WERI-Rb-1 (cell line): Measurements from ENCODE around the gene MAPK14.

Experiments
- DNase-seq: peaks from one replicate; pipeline ENCODE4 v3.0.0-alpha.2; 2020
- H3K27ac ChIP-seq: fragments of 250-450 bp; sonication (Bioruptor Pico); 2 replicates; pipeline ENCODE4 v1.5.1; 2020; ENCODE audit warnings: mild to moderate bottlenecking, moderate library complexity
- H3K27me3 ChIP-seq: fragments of 250-450 bp; sonication (Bioruptor Pico); 2 replicates; pipeline ENCODE4 v1.5.1; 2021; ENCODE audit warnings: mild to moderate bottlenecking, low read depth, moderate library complexity; ENCODE audit not compliant: insufficient read depth, severe bottlenecking
- H3K36me3 ChIP-seq: fragments of 250-450 bp; sonication (Bioruptor Pico); 2 replicates; pipeline ENCODE4 v1.5.1; 2020; ENCODE audit warnings: mild to moderate bottlenecking, moderate library complexity
- H3K4me3 ChIP-seq: 2 replicates; pipeline ENCODE4 v1.5.1; 2011; ENCODE audit warnings: low read depth, mild to moderate bottlenecking, control low read depth, low read length
- H3K9me3 ChIP-seq: fragments of 250-450 bp; sonication (Bioruptor Pico); 2 replicates; pipeline ENCODE4 v1.5.1; 2021; ENCODE audit warnings: mild to moderate bottlenecking, moderate library complexity; ENCODE audit not compliant: severe bottlenecking
- TF ChIP-seq, protein P1 (sequence below): IDR thresholded peaks from 2 replicates; pipeline ENCODE4 v1.5.1; 2011; ENCODE audit warnings: low read depth, mild to moderate bottlenecking, control low read depth, inconsistent platforms, low read length

Gene MAPK14

DNA sequence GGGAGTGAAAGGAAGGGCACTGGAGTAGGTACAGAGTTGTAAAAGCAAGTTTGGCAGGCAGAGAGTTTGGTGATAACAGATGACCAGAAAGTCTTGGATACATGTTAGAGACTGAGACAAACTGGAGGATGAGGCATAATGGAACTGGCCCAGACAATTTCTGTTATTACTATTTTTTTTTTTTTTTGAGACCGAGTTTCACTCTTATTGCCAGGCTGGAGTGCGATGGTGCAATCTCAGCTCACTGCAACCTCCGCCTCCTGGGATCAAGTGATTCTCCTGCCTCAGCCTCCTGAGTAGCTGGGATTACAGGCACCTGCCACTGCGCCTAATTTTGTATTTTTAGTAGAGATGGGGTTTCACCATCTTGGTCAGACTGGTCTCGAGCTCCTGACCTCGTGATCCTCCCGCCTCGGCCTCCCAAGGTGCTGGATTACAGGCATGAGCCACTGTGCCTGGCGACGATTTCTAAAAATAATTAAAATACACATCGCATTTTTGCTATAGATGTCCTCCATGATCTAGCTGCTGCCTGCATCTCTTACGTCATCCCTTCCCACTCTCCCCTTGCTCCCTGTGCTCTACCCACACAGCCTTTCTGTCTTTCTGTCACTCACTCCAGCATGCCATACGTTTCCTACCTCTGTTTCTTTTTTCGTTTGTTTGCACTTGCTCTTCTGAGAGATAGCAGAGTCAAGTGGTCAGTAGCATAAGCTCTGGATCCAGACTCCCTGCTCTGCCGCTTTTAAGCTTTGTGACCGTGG is 23.5 kb downstream of the MAPK14 start:
- H3K4me3 ChIP-seq = no peak overlapping the region
- H3K9me3 ChIP-seq = no peaks in the 10 kb centered on the region

DNA sequence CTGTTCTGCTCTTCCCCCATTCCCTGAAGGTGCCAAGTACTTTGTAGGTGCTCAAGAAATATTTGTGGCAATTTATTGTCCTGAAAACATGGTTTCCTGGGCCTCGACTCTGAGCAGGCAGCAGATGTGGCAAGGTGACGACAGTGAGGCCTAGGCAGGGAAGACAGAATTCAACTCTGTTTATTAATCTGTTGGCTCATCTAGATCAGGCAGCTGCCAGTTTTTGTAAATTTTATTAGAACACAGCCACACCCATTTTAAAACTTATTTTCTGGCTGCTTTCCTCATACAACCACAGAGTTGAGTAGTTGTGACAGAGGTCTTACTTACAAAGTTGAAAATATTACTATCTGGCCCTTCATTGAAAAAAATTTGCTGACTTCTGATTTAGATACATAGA is 24.5 kb downstream of the MAPK14 start:
- Histone ChIP-seq H3K36me3 (peaks cover 28% of the 10 kb centered on the region), H3K27me3 (no peaks in the 10 kb centered on the region), H3K27ac (no peak overlapping the region), H3K9me3 (no peaks in the 10 kb centered on the region), H3K4me3 (no peak overlapping the region)
- TF ChIP-seq, protein P1, sequence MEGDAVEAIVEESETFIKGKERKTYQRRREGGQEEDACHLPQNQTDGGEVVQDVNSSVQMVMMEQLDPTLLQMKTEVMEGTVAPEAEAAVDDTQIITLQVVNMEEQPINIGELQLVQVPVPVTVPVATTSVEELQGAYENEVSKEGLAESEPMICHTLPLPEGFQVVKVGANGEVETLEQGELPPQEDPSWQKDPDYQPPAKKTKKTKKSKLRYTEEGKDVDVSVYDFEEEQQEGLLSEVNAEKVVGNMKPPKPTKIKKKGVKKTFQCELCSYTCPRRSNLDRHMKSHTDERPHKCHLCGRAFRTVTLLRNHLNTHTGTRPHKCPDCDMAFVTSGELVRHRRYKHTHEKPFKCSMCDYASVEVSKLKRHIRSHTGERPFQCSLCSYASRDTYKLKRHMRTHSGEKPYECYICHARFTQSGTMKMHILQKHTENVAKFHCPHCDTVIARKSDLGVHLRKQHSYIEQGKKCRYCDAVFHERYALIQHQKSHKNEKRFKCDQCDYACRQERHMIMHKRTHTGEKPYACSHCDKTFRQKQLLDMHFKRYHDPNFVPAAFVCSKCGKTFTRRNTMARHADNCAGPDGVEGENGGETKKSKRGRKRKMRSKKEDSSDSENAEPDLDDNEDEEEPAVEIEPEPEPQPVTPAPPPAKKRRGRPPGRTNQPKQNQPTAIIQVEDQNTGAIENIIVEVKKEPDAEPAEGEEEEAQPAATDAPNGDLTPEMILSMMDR = no peak
- DNase-seq = no peak

More for the DNA sequence above, 23.5 kb downstream of the MAPK14 start:
- TF ChIP-seq, protein P1 = no peak
- H3K27ac ChIP-seq = no peak overlapping the region
- H3K27me3 ChIP-seq = no peaks in the 10 kb centered on the region
- H3K36me3 ChIP-seq = peaks cover 24% of the 10 kb centered on the region
- no peak for DNase-seq

DNA sequence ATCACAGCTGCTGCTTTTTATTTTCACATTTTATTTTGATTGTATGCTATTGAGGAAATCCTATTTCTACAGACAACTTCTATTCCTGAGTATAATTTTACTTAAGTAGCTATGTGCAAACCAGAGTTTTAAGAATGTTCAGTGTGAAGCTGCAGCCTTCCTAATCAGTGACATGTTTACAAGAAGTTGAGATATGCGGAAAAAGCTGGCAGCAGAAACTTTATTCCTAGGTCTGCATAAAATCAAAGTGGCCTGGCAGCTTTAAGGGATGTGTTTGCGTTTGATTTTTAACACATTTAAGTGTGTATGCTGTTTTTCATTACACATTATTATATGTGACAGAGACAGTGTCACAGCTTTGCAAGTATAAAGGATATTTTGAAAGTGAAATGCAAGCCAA is 26.3 kb downstream of the MAPK14 start:
- H3K9me3 ChIP-seq = no peaks in the 10 kb centered on the region
- peaks cover 28% of the 10 kb centered on the region for H3K36me3 ChIP-seq
- no peaks in the 10 kb centered on the region for H3K27me3 ChIP-seq
- H3K27ac ChIP-seq = no peak overlapping the region
- DNase-seq = no peak
- TF ChIP-seq, protein P1 = no peak
- H3K4me3 ChIP-seq = no peak overlapping the region

DNA sequence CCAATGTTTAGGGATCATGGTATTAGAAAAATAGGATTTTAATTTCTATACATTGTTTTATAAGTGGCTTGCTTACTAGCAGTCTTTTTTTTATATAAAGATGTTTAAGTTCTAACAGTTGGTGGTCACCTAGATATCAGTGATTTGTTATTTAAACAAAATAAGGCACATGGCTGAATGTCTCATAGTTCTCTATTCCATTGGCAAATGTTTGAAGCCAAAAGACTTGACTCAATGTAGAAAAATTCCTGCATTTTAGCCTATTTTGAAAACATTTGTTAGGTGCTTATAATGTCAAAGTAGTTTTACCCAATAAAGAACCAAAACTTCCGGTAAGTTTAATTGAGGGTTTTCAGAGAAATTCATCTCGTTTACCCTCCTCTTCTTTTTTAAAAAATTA is 26.8 kb downstream of the MAPK14 start:
- Histone ChIP-seq H3K4me3 (no peak overlapping the region), H3K27me3 (no peaks in the 10 kb centered on the region), H3K27ac (no peak overlapping the region), H3K36me3 (peaks cover 31% of the 10 kb centered on the region), H3K9me3 (no peaks in the 10 kb centered on the region)
- TF ChIP-seq, protein P1 = no peak
- no peak for DNase-seq

DNA sequence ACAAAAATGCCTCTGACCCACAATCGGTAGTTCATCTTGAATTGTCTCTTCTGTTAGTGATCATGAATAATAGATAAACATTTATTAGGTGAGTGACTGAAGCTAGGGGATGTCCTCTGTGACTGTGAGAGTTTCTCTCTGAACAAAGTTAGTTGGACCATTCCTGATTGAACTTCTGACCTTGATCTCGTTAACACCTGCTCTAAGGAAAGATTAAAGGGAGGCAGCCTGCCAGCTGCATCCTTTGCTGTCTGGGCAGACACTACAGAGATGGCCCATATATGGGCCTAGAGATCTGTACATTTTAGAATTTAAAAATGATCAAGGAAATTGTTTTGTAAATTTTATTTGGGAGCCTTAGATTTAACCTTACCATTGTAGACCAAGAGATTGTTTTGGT is 27.3 kb downstream of the MAPK14 start:
- Histone ChIP-seq H3K4me3 (no peak overlapping the region), H3K9me3 (no peaks in the 10 kb centered on the region), H3K27ac (no peak overlapping the region), H3K27me3 (no peaks in the 10 kb centered on the region), H3K36me3 (peaks cover 37% of the 10 kb centered on the region)
- peak; percentile 24 for DNase-seq
- TF ChIP-seq, protein P1 = no peak

DNA sequence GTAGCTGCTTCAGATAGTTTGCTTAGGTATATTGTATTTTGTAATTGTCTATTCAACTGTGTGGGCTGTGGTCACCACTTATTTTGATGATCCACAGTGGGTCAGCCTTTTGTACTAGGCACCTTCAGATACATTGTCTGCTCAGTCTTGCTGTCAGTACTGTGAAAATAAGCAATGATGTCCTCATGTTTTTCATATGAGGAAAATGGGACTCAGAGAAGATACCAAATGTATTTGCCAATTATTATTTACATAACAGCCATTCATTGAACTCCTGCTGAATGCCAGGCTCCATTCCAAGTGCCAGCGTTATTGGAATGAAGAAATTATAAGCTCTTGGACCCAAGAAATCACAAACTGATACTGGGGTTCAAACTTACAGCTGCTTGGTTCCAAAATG is 28.6 kb downstream of the MAPK14 start:
- Histone ChIP-seq H3K9me3 (no peaks in the 10 kb centered on the region), H3K27ac (no peak overlapping the region), H3K4me3 (no peak overlapping the region), H3K36me3 (peaks cover 49% of the 10 kb centered on the region), H3K27me3 (no peaks in the 10 kb centered on the region)
- TF ChIP-seq, protein P1 = no peak
- no peak for DNase-seq
